HG03097 (cell line): Measurements from ENCODE around the gene PRKCH.
"Not testable (repeated sequence)": the region's sequence is repeated elsewhere in the genome, so short reads cannot be mapped to it uniquely, and the experiment has no call there.

ENCODE experiments used
- ATAC-seq: cut with Tn5 transposase; IDR thresholded peaks from one replicate; pipeline ENCODE4 v1.9.1; 2021; ENCODE audit not compliant: unreplicated experiment, low FRiP score

The PRKCH gene

DNA sequence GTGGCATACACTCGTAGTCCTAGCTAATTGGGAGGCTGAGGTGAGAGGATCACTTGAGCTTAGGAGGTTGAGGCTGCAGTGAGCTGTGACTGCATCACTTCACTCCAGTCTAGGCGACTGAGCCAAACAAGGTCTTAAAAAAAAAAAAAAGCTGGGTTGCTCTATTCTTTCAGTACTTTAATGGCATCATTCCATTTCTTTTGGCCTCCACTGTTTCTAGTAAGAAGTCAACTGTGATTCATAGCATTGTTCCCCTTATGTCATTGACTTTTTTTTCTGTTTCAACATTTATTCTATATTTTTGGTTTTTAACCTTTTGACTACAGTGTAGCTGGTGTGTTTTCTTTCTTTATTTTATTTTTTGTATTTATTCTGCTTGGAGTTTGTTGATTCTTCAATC lies 16.7 kb upstream of the PRKCH start:
- no peak for ATAC-seq

DNA sequence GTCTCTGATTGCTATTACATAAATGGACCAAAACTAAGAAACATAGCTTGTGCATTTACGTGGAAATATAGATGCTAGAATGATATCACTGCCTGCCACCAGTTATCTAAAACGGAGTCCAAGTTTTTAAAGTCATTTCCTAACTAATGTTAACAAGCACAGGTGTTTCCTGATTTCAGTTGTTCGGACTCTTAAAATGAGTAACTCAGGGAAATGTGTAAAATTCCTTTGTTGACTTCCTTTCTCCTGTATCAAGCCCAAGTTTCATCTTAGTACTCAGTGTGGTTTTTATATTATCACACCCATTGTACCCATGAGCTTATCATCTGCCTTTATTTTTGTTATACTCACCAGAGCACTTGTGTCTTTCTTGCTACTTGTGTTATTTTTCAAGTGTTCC lies 13.2 kb upstream of the PRKCH start:
- ATAC-seq = no peak

GRCh38 chr14:61308701-61309100 lies 12.7 kb upstream of the PRKCH start:
- not testable (repeated sequence) for ATAC-seq

DNA sequence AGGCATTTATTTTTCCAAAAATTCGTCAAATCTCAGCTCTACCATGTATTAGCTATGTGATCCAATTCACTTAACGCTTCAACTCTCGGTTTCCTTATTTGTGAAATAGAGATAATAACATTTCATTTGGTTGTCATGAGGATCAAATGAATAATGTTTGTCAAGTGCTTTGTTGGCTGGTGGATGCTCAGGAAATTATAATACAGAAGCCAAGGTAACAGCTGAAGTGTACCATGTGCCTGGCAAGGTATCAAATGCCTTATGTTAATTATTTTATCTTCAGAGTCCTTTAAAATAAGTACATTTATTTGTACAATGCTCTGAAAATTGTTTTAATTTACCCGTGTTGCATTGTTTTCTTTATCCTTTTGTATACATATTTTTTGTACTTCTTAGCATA lies 6.1 kb upstream of the PRKCH start:
- no peak for ATAC-seq

GRCh38 chr14:61319086-61319485 lies 2.3 kb upstream of the PRKCH start:
- ATAC-seq = no peak

GRCh38 chr14:61319706-61320105 lies 1.7 kb upstream of the PRKCH start:
- no peak for ATAC-seq

GRCh38 chr14:61320170-61320569 lies 1.2 kb upstream of the PRKCH start:
- ATAC-seq = not testable (repeated sequence)

- no peak for ATAC-seq
Measured at GRCh38 chr14:61320806-61321384, 484 bp upstream of the PRKCH start.

DNA sequence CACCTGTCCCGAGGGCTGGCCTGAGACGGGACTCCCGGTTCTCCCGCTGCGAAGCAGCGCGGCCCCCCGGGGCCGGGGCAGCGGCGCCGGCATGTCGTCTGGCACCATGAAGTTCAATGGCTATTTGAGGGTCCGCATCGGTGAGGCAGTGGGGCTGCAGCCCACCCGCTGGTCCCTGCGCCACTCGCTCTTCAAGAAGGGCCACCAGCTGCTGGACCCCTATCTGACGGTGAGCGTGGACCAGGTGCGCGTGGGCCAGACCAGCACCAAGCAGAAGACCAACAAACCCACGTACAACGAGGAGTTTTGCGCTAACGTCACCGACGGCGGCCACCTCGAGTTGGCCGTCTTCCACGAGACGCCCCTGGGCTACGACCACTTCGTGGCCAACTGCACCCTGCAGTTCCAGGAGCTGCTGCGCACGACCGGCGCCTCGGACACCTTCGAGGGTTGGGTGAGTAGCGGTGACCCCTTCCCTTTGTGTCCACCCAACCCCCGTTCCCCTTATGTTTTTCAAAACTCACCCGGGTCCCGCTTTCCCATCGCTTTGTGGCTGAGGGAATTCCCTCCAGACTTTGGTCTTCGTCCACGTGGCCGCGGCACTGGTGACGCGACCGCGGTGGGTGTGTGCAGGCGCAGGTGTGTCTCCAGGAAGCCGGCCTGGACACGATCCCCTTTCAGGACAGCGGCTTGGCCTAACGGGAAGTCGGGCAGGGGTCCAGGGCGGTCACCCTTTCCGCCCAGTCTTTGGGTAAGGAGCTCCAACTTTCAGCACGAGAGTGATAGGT lies 826 bp downstream of the PRKCH start:
- no peak for ATAC-seq

- ATAC-seq = no peak
Measured at GRCh38 chr14:61322799-61323290, 1.5 kb downstream of the PRKCH start.

GRCh38 chr14:61323970-61324369 lies 2.6 kb downstream of the PRKCH start:
- ATAC-seq = no peak

DNA sequence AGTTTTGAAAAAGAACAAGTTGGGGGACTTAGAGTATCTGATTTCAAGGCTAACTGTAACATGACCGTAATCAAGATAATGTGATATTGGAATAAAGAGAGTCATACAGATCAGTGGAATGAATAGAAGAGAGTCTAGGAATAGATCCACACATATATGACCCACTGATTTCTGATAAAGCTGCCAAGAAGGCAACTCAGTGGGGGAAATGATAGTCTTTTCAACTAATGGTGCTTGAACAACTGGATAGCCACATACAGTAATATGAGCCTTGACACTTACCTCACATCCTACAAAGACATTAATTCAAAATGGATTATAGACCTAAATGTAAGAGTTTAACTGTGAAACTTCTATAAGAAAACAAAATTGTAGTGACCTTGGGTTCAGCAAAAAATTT lies 3.8 kb downstream of the PRKCH start:
- no peak for ATAC-seq

- ATAC-seq = no peak
Measured at GRCh38 chr14:61326146-61326545, 4.8 kb downstream of the PRKCH start.

GRCh38 chr14:61326847-61327246 lies 5.5 kb downstream of the PRKCH start:
- ATAC-seq = no peak

DNA sequence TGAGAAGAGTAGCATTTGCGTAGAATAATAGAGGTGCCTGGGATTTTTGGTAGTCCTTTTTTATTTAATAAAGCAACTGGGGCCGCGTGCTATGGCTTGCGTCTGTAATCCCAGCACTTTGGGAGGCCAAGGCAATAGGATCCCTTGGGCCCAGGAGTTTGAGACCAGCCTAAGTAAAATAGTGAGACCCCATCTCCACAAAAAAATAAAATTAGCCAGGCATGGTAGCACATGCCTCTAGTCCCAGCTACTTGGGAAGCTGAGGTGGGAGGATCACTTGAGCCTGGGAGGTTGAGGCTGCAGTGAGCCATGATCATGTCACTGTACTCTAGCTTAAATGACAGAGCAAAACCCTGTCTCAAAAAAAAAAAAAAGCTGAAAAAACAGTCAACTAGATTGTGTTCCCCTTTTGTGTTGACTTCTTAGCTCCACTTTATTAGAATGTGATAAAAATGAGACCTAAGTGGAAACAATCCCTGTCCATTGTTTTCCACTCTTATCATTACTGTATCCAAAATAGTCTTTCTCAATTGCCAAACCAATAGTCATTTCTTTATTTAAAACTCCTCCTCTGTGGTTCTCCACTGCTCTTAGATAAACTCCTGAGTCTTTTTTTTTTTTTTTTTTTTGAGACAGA lies 7.4 kb downstream of the PRKCH start:
- ATAC-seq = no peak

DNA sequence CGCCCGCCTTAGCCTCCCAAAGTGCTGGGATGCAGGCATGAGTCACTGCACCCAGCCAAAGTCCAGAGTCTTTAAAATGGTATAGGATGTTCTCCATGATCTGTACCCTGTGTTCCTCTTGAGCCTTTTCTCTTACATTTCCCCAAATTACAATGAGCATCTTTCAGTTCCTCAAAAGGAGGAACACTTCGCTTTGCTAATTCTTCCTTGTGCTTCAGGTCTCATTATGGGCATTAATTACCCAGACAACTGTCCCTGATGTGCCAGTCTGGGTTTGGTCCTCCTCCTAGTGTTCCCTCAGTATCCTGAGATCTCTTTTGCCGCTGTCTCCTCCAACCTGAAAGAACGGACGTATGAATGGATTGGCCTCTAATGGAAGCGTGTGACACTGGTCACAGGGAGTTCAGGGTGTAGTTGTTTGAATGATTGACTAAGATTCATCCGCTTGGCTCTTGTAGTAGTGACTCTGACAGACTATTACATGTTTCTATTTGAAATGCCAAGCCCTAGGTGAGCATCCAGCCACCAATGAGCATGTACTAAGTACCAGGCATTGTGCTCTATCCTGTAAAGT lies 8.2 kb downstream of the PRKCH start:
- no peak for ATAC-seq

DNA sequence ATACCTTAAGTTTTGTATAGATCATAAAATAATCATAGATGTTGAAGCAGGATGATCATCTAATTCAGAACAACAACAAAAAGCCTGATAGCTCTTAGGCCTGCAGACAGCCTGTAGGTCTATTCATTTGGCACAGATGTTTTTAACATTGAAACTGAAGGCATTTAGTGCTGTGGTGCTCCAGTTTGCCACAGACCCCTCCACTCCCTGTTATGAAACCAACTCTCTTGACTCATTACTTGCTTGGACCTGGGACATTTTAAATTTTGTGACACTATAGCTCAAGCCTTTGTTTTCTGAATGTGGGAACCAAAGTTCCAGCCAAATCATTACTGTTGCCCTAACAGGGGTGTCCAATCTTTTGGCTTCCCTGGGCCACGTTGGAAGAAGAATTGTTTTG lies 9.1 kb downstream of the PRKCH start:
- no peak for ATAC-seq

GRCh38 chr14:61331992-61332657 lies 10.7 kb downstream of the PRKCH start:
- no peak for ATAC-seq

DNA sequence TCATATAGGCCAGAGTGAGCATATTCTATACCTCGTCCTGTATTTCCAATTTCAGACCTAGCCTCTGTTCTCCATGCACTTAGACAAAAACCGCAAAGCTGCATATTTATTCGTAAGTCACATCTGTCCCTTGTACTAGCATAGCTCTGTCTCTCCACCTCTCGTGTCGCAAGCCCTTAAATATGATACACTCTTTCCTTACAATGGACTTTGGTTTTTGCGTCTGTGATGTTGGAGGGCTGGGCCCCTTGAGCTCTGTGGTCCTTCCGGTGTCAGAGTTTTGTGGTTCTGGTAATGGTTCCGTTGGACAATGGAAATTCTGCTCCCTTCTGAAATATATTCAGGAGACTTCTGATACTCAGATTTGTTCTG lies 11.3 kb downstream of the PRKCH start:
- ATAC-seq = no peak

DNA sequence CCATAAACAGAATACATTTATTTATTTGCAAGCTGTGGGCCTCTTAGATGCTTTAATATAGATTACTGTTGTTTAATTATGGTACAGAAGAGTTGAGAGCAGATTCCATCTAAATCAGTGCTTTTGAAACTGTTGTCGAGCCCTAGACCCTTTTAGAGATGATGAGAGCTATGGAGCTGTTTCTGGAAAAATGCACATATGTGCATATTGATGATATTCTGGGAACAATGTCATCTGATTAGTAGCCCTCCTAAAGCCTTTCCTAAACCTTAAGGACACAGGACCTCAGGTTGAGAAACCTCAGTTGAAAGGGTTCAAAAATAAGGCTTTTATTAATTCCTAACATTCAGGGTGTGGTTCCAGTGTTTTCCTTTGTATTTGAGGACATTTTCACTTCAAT lies 11.7 kb downstream of the PRKCH start:
- no peak for ATAC-seq

- ATAC-seq = no peak
Measured at GRCh38 chr14:61334197-61334701, 12.9 kb downstream of the PRKCH start.
